HG02973 (cell line): ENCODE measurements around the gene RAP1A.
"Not testable (repeated sequence)": the region's sequence is repeated elsewhere in the genome, so short reads cannot be mapped to it uniquely, and the experiment has no call there.

ENCODE experiments used
- ATAC-seq: cut with Tn5 transposase; IDR thresholded peaks from one replicate; pipeline ENCODE4 v1.9.1; 2021; ENCODE audit warnings: moderate library complexity; ENCODE audit not compliant: unreplicated experiment

RAP1A gene

GRCh38 chr1:111660204-111661150 is 40.9 kb downstream of the RAP1A start:
- no peak for ATAC-seq

- no peak for ATAC-seq
These were observed 45.1 kb downstream of the RAP1A start for GRCh38 chr1:111664652-111665051.

GRCh38 chr1:111665497-111665896 is 45.9 kb downstream of the RAP1A start:
- no peak for ATAC-seq

- no peak for ATAC-seq
These were observed 47.2 kb downstream of the RAP1A start for GRCh38 chr1:111666828-111667227.

GRCh38 chr1:111669268-111669667 is 49.7 kb downstream of the RAP1A start:
- no peak for ATAC-seq

- ATAC-seq: no peak
These were observed 52.3 kb downstream of the RAP1A start for GRCh38 chr1:111671852-111672251.

- no peak for ATAC-seq
These were observed 52.7 kb downstream of the RAP1A start for GRCh38 chr1:111672331-111672730.

- ATAC-seq: no peak
These were observed 58.0 kb downstream of the RAP1A start for GRCh38 chr1:111677604-111678003.

GRCh38 chr1:111679541-111679940 is 60.0 kb downstream of the RAP1A start:
- no peak for ATAC-seq

GRCh38 chr1:111680212-111680800 is 60.7 kb downstream of the RAP1A start:
- not testable (repeated sequence) for ATAC-seq

GRCh38 chr1:111685293-111686153 is 65.9 kb downstream of the RAP1A start:
- not testable (repeated sequence) for ATAC-seq

- no peak for ATAC-seq
These were observed 70.7 kb downstream of the RAP1A start for GRCh38 chr1:111690306-111690617.

- no peak for ATAC-seq
These were observed 72.3 kb downstream of the RAP1A start for GRCh38 chr1:111691886-111692285.

- no peak for ATAC-seq
These were observed 76.2 kb downstream of the RAP1A start for GRCh38 chr1:111695801-111696200.

GRCh38 chr1:111696330-111696729 is 76.7 kb downstream of the RAP1A start:
- ATAC-seq: no peak

GRCh38 chr1:111699268-111699667 is 79.7 kb downstream of the RAP1A start:
- ATAC-seq: no peak

GRCh38 chr1:111702504-111703050 is 83.0 kb downstream of the RAP1A start:
- ATAC-seq: no peak

- ATAC-seq: no peak
These were observed 84.7 kb downstream of the RAP1A start for GRCh38 chr1:111704240-111704639.

- ATAC-seq: no peak
These were observed 85.2 kb downstream of the RAP1A start for GRCh38 chr1:111704776-111705175.

GRCh38 chr1:111705841-111706240 is 86.3 kb downstream of the RAP1A start:
- no peak for ATAC-seq

GRCh38 chr1:111706921-111707320 is 87.3 kb downstream of the RAP1A start:
- no peak for ATAC-seq
